ENCODE data around the gene VAC14. TPM values are rescaled to one million over a fixed set of nuclear protein-coding genes. Genes with fewer than 3 reads are reported as not detected.
A peak's percentile ranks its signal among the peaks of the same experiment; 100 is the strongest.

VAC14 gene
- total and polyA plus RNA-seq, 5 experiments from 2014 or later: 27.2 to 50.7 (median 41.4) TPM

GRCh38 chr16:70696355-70696754 is 104.6 kb downstream of the VAC14 start:
- DNase-seq (peak in 3 of 10 donors; percentile 11 to 37 (median 29)), ATAC-seq (peak; percentile 50 to 56)
- no peaks in the 10 kb centered on the region for H3K27me3 Mint-ChIP-seq
- peak overlapping the region; percentile 84 to 96 (median 94) for H3K27ac Mint-ChIP-seq
- no peaks in the 10 kb centered on the region for H3K9me3 Mint-ChIP-seq
- H3K4me3 Mint-ChIP-seq: peak overlapping the region in 8 of 10 donors; percentile 42 to 87 (median 72)
- peaks cover 0 to 7% (median 1%) of the 10 kb centered on the region in 3 donors for H3K36me3 Mint-ChIP-seq
- peaks cover 24 to 49% (median 40%) of the 10 kb centered on the region in 4 donors for H3K4me1 Mint-ChIP-seq
- POLR2A ChIA-PET: interaction anchor here (0.5 to 5.3 kb wide), 9 partner anchors 9 to 314 kb away, joined by 3 to 60 read pairs (median 5); no protein-coding TSS in a partner anchor

GRCh38 chr16:70695331-70696070 is 105.5 kb downstream of the VAC14 start:
- peaks cover 0 to 7% (median 1%) of the 10 kb centered on the region in 3 donors for H3K36me3 Mint-ChIP-seq
- peaks cover 24 to 48% (median 40%) of the 10 kb centered on the region in 4 donors for H3K4me1 Mint-ChIP-seq
- no peaks in the 10 kb centered on the region for H3K27me3 Mint-ChIP-seq
- H3K27ac Mint-ChIP-seq: peak overlapping the region; percentile 84 to 96 (median 92)
- no peaks in the 10 kb centered on the region for H3K9me3 Mint-ChIP-seq
- H3K4me3 Mint-ChIP-seq: peak overlapping the region; percentile 53 to 87 (median 71)
- ATAC-seq: peak; percentile 50 to 52
- DNase-seq: peak in 5 of 10 donors; percentile 13 to 47 (median 35)
- POLR2A ChIA-PET: interaction anchor here (0.6 to 5.3 kb wide), 8 partner anchors 9 to 258 kb away, joined by 3 to 60 read pairs (median 6); no protein-coding TSS in a partner anchor

- Mint-ChIP-seq H3K27ac (peak overlapping the region in 6 of 10 donors; percentile 14 to 95 (median 90)), H3K9me3 (no peaks in the 10 kb centered on the region), H3K4me1 (peaks cover 24 to 48% (median 40%) of the 10 kb centered on the region in 4 donors), H3K27me3 (no peaks in the 10 kb centered on the region), H3K4me3 (peak overlapping the region in 1 of 10 donors; percentile 71), H3K36me3 (peaks cover 0 to 7% (median 1%) of the 10 kb centered on the region in 3 donors)
- POLR2A ChIA-PET: interaction anchor here (0.6 to 5.3 kb wide), 4 partner anchors 15 to 257 kb away, joined by 3 to 60 read pairs (median 6); no protein-coding TSS in a partner anchor
- DNase-seq (no peak), ATAC-seq (no peak)
Measured at GRCh38 chr16:70694868-70695218, 106.1 kb downstream of the VAC14 start.

DNA sequence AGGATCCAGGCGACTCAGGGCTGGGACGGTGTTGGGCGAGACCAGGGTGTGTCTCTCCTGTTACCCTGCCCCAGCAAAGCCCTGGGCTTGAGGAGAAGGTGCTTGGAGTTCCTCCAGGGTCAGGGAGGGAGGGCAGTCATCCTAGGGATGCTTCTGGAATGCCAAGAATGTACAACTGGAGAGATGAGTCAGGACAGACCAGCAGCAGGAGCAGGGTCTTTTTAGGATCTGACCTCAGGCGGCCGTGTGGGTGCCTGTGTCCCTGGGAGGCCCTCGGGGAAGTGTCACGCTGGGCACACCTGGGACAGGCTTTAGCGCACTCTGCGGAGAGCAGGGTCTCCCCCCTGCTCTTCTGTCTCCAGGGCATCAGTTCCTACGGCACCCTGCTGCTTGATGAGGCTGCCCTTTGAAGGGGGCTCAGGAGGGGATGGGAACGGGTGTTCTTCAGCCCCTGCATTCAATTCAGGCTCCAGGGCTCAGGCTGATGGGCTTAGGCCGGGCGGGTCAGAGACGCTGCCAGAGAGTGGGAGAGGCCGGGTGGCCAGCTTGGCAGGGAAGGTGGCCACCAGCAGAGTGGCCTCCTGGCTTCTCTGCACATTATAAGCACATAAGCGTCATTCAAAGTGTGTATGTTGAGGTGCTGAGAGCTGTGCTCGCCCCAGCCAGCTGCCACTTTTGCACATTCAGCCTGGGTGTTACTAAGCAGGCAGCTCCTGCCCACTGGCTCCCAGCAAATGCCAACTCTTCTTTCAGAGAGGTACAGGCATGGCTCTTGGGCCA is 106.7 kb downstream of the VAC14 start:
- DNase-seq: no peak
- POLR2A ChIA-PET: interaction anchor here (2.4 to 5.3 kb wide), 2 partner anchors 42 to 47 kb away, joined by 6 to 60 read pairs; no protein-coding TSS in a partner anchor
- H3K4me1 Mint-ChIP-seq: peaks cover 21 to 50% (median 42%) of the 10 kb centered on the region in 4 donors
- no peak overlapping the region for H3K4me3 Mint-ChIP-seq
- H3K36me3 Mint-ChIP-seq: peaks cover 0 to 5% (median 1%) of the 10 kb centered on the region in 3 donors
- H3K9me3 Mint-ChIP-seq: no peaks in the 10 kb centered on the region
- peak overlapping the region in 4 of 10 donors; percentile 14 to 67 (median 44) for H3K27ac Mint-ChIP-seq
- no peaks in the 10 kb centered on the region for H3K27me3 Mint-ChIP-seq
- no peak for ATAC-seq

- no peaks in the 10 kb centered on the region for H3K27me3 Mint-ChIP-seq
- DNase-seq (no peak), ATAC-seq (no peak)
- peaks cover 20 to 44% (median 36%) of the 10 kb centered on the region in 4 donors for H3K4me1 Mint-ChIP-seq
- H3K4me3 Mint-ChIP-seq: peak overlapping the region in 1 of 10 donors; percentile 3
- peak overlapping the region in 3 of 10 donors; percentile 54 to 64 (median 60) for H3K27ac Mint-ChIP-seq
- H3K36me3 Mint-ChIP-seq: peaks cover 0 to 3% (median 1%) of the 10 kb centered on the region in 3 donors
- H3K9me3 Mint-ChIP-seq: no peaks in the 10 kb centered on the region
- POLR2A ChIA-PET: no interaction called here
Measured at GRCh38 chr16:70692873-70693671, 107.9 kb downstream of the VAC14 start.

- Mint-ChIP-seq H3K9me3 (no peaks in the 10 kb centered on the region), H3K36me3 (peaks cover 0 to 1% (median 0%) of the 10 kb centered on the region in 3 donors), H3K27me3 (no peaks in the 10 kb centered on the region), H3K4me1 (peaks cover 19 to 41% (median 31%) of the 10 kb centered on the region in 4 donors), H3K4me3 (no peak overlapping the region), H3K27ac (no peak overlapping the region)
- no peak for ATAC-seq
- POLR2A ChIA-PET: no interaction called here
- DNase-seq: no peak
Measured at GRCh38 chr16:70692130-70692872, 108.7 kb downstream of the VAC14 start.

DNA sequence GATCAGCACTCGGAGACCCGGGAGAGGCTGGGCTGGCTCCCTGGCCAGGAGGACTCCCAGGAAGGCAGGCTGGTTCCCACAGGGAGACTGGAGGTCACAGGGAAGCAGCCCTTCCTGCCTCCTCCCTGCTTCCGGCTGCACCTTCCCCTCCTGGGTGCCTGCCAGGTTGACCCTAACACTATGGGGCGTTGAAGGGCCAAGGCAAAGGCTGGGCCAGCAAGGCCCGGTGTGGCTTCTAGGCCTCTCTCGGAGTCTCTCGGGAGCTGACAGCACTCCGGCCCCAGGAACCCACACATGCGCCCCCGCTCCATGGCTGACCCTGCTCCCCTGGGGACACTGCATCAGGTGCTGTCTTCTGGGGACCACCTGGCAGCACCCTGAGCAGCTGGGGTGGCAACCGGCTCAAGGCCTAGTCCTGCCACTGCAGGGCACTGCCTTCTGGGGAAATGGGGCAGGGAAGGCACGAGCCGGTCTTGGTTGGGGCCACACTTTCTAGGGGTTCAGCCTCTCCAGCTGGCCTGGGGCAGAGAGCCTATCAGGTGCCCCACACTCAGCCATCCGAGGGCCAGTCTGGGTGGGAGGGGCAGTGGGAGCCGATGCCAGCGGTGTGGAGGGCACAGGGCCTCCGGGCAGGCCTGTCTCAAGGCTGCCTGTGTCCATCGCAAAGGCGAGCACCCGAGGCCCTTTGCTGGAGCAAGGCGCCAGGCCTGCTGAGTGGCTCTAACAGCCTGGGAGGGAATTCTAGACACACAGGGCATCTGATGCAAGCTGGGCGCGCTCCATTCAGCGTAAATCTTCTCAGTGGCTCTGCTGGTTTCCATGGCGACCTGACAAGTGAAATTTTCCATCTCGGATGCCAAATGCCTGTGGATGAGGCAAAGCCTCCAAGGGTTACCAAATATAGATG is 109.5 kb downstream of the VAC14 start:
- no peak for DNase-seq
- no peaks in the 10 kb centered on the region for H3K27me3 Mint-ChIP-seq
- POLR2A ChIA-PET: interaction anchor here (6.9 kb wide), 1 partner anchor 45 kb away, joined by 50 read pairs; no protein-coding TSS in a partner anchor
- H3K4me3 Mint-ChIP-seq: no peak overlapping the region
- peak overlapping the region in 1 of 10 donors; percentile 29 for H3K27ac Mint-ChIP-seq
- peaks cover 0 to 1% (median 0%) of the 10 kb centered on the region in 3 donors for H3K36me3 Mint-ChIP-seq
- no peaks in the 10 kb centered on the region for H3K9me3 Mint-ChIP-seq
- ATAC-seq: no peak
- H3K4me1 Mint-ChIP-seq: peaks cover 16 to 35% (median 26%) of the 10 kb centered on the region in 4 donors

DNA sequence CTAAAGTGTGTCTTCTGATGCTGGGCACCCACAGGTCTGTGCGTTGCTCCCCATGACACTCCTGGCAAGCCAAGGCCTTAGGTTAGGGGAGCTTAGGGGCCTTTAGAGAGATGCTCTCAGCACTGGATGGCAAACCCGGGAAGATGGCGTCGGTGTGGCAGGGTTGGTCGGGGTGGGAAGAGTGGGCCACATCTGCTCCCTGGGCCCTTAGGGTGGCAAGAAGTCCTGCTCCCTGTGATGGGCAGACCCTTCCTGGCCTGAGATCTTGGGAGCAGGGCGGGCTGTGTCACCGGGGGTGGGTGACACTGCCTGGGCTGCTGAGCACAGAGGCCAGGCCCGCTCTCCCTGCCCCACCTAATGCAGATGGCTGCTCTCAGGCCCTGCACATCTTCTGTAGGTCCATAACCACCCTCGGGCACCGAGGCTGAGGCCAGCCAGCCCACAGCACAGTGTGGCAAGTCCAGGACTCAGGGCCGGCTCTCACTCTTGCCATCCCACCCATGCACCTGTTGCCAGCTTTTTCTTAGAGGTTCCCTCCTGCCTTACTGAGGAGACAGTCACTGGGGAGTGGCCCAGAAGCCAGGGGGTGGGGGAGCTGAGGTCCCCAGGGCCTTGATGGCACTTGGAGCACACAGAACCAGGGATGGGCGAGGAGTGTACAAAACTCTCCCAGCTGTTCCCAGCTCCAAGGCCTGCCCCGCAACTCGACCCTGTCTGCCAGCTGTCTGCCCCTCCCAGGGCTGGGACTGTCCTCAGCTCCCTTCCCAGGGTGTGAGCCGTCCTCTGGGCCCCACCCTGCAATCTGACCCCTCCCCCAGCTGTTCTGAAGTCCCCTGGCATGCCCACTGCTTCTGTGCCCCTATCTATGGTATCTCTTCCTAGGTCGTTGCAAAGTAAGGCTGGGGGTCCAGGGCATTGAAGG is 110.7 kb downstream of the VAC14 start:
- Mint-ChIP-seq H3K9me3 (no peaks in the 10 kb centered on the region), H3K4me1 (peaks cover 8 to 23% (median 16%) of the 10 kb centered on the region in 4 donors), H3K27ac (peak overlapping the region in 4 of 10 donors; percentile 34 to 75 (median 38)), H3K4me3 (no peak overlapping the region), H3K27me3 (peaks cover 0 to under 1% (median 0%) of the 10 kb centered on the region in 5 donors), H3K36me3 (no peaks in the 10 kb centered on the region)
- no peak for DNase-seq
- no peak for ATAC-seq
- POLR2A ChIA-PET: interaction anchor here (6.9 kb wide), 1 partner anchor 46 kb away, joined by 50 read pairs; no protein-coding TSS in a partner anchor

GRCh38 chr16:70689035-70689969 is 111.7 kb downstream of the VAC14 start:
- Mint-ChIP-seq H3K27ac (peak overlapping the region in 5 of 10 donors; percentile 29 to 81 (median 34)), H3K36me3 (no peaks in the 10 kb centered on the region), H3K9me3 (no peaks in the 10 kb centered on the region), H3K27me3 (peaks cover 0 to 2% (median 0%) of the 10 kb centered on the region in 5 donors), H3K4me1 (peaks cover 8 to 26% (median 14%) of the 10 kb centered on the region in 4 donors), H3K4me3 (no peak overlapping the region)
- ATAC-seq (no peak), DNase-seq (no peak)
- POLR2A ChIA-PET: interaction anchor here (0.5 to 6.9 kb wide), 2 partner anchors 47 to 662 kb away, joined by 3 to 50 read pairs; no protein-coding TSS in a partner anchor

Measured in naive thymus-derived CD8-positive, alpha-beta T cell (primary cell).